ENCODE measurements around the gene TASP1. TPM values are rescaled to one million over a fixed set of nuclear protein-coding genes. Genes with fewer than 3 reads are reported as not detected.

The TASP1 gene
- total RNA-seq, 1 donor from 2014 or later = 13.5 TPM

GRCh38 chr20:13574071-13574470, 64.7 kb downstream of the TASP1 start:
- no peak overlapping the region for H3K4me3 Mint-ChIP-seq (ENCODE audit: unreplicated experiment)
- H3K36me3 Mint-ChIP-seq (ENCODE audit: unreplicated experiment) = peaks cover 6% of the 10 kb centered on the region
- no peak for TF ChIP-seq CTCF (IDR thresholded peaks at IDR 0.05; ENCODE audit: partially characterized antibody, unreplicated experiment)
- no peak for DNase-seq
- no peak overlapping the region for H3K27ac Mint-ChIP-seq (ENCODE audit: unreplicated experiment)
- H3K9me3 Mint-ChIP-seq (ENCODE audit: unreplicated experiment) = no peaks in the 10 kb centered on the region
- peaks cover 2% of the 10 kb centered on the region for H3K27me3 Mint-ChIP-seq (ENCODE audit: unreplicated experiment)
- H3K4me1 Mint-ChIP-seq (ENCODE audit: low read depth, unreplicated experiment) = no peaks in the 10 kb centered on the region

- no peak for TF ChIP-seq CTCF (IDR thresholded peaks at IDR 0.05; ENCODE audit: partially characterized antibody, unreplicated experiment)
- no peak for DNase-seq
- Mint-ChIP-seq H3K36me3 (ENCODE audit: unreplicated experiment) (peaks cover 6% of the 10 kb centered on the region), H3K4me1 (ENCODE audit: low read depth, unreplicated experiment) (peaks cover 12% of the 10 kb centered on the region), H3K27me3 (ENCODE audit: unreplicated experiment) (no peaks in the 10 kb centered on the region), H3K27ac (ENCODE audit: unreplicated experiment) (no peak overlapping the region), H3K9me3 (ENCODE audit: unreplicated experiment) (no peaks in the 10 kb centered on the region), H3K4me3 (ENCODE audit: unreplicated experiment) (no peak overlapping the region)
Observed at GRCh38 chr20:13571662-13572061, 67.1 kb downstream of the TASP1 start.

- no peaks in the 10 kb centered on the region for H3K9me3 Mint-ChIP-seq (ENCODE audit: unreplicated experiment)
- no peak for DNase-seq
- no peak for TF ChIP-seq CTCF (IDR thresholded peaks at IDR 0.05; ENCODE audit: partially characterized antibody, unreplicated experiment)
- peaks cover 14% of the 10 kb centered on the region for H3K4me1 Mint-ChIP-seq (ENCODE audit: low read depth, unreplicated experiment)
- H3K27ac Mint-ChIP-seq (ENCODE audit: unreplicated experiment) = peak overlapping the region; percentile 80
- no peak overlapping the region for H3K4me3 Mint-ChIP-seq (ENCODE audit: unreplicated experiment)
- H3K36me3 Mint-ChIP-seq (ENCODE audit: unreplicated experiment) = no peaks in the 10 kb centered on the region
- no peaks in the 10 kb centered on the region for H3K27me3 Mint-ChIP-seq (ENCODE audit: unreplicated experiment)
Observed at GRCh38 chr20:13567663-13568062, 71.1 kb downstream of the TASP1 start.

GRCh38 chr20:13563854-13564253, 74.9 kb downstream of the TASP1 start:
- peaks cover 17% of the 10 kb centered on the region for H3K4me1 Mint-ChIP-seq (ENCODE audit: low read depth, unreplicated experiment)
- H3K4me3 Mint-ChIP-seq (ENCODE audit: unreplicated experiment) = no peak overlapping the region
- TF ChIP-seq CTCF (IDR thresholded peaks at IDR 0.05; ENCODE audit: partially characterized antibody, unreplicated experiment) = no peak
- no peaks in the 10 kb centered on the region for H3K27me3 Mint-ChIP-seq (ENCODE audit: unreplicated experiment)
- no peaks in the 10 kb centered on the region for H3K36me3 Mint-ChIP-seq (ENCODE audit: unreplicated experiment)
- H3K9me3 Mint-ChIP-seq (ENCODE audit: unreplicated experiment) = no peaks in the 10 kb centered on the region
- no peak for DNase-seq
- H3K27ac Mint-ChIP-seq (ENCODE audit: unreplicated experiment) = no peak overlapping the region

GRCh38 chr20:13554706-13555105, 84.0 kb downstream of the TASP1 start:
- H3K36me3 Mint-ChIP-seq (ENCODE audit: unreplicated experiment) = no peaks in the 10 kb centered on the region
- TF ChIP-seq CTCF (IDR thresholded peaks at IDR 0.05; ENCODE audit: partially characterized antibody, unreplicated experiment) = no peak
- no peak overlapping the region for H3K4me3 Mint-ChIP-seq (ENCODE audit: unreplicated experiment)
- no peaks in the 10 kb centered on the region for H3K9me3 Mint-ChIP-seq (ENCODE audit: unreplicated experiment)
- no peak overlapping the region for H3K27ac Mint-ChIP-seq (ENCODE audit: unreplicated experiment)
- DNase-seq = no peak
- H3K27me3 Mint-ChIP-seq (ENCODE audit: unreplicated experiment) = no peaks in the 10 kb centered on the region
- H3K4me1 Mint-ChIP-seq (ENCODE audit: low read depth, unreplicated experiment) = peaks cover 9% of the 10 kb centered on the region
